Activated naive CD4-positive, alpha-beta T cell treated with anti-CD3 and anti-CD28 coated beads for 36 hours (primary cell): ENCODE measurements around the gene SLC35D2. TPM values are rescaled to one million over a fixed set of nuclear protein-coding genes. Genes with fewer than 3 reads are reported as not detected.
"Not testable (repeated sequence)": the region's sequence is repeated elsewhere in the genome, so short reads cannot be mapped to it uniquely, and the experiment has no call there.

ENCODE experiments used
- CTCF ChIA-PET: fragments of 350-600 bp; sonication (Branson Sonifier 250); formaldehyde crosslinking; loops from one replicate; lab custom pipeline; 2021; ENCODE audit warnings: antibody characterized with exemption; lab: Charles Lee
- DNase-seq: peaks from one replicate; pipeline ENCODE4 v3.0.0-alpha.2; 2020
- H3K27ac Mint-ChIP-seq: one replicate; pipeline ENCODE4 v1.8.0; 2021; ENCODE audit warnings: mild to moderate bottlenecking, mixed read lengths
- H3K27me3 Mint-ChIP-seq: one replicate; pipeline ENCODE4 v1.8.0; 2021; ENCODE audit warnings: low read depth, mixed read lengths
- H3K36me3 Mint-ChIP-seq: one replicate; pipeline ENCODE4 v1.8.0; 2021; ENCODE audit warnings: low read depth, mixed read lengths
- H3K4me1 Mint-ChIP-seq: one replicate; pipeline ENCODE4 v1.8.0; 2021; ENCODE audit warnings: low read depth, mixed read lengths
- H3K4me3 Mint-ChIP-seq: one replicate; pipeline ENCODE4 v1.8.0; 2021; ENCODE audit warnings: mild to moderate bottlenecking, moderate library complexity, mixed read lengths
- H3K9me3 Mint-ChIP-seq: one replicate; pipeline ENCODE4 v1.8.0; 2021; ENCODE audit warnings: mixed read lengths
- intact Hi-C: fragments of 100-400 bp; cut with micrococcal nuclease; formaldehyde crosslinking; loops from one replicate; pipeline ENCODE4 v1.15.1; 2023
- total RNA-seq, 2 experiments: library from RNA; stranded (reverse); gene quantifications; one replicate each; pipeline ENCODE4 v1.2.3, GENCODE V29; 2021

SLC35D2 gene
- total RNA-seq, 2 experiments from 2014 or later: 0.91 to 1.1 TPM

DNA sequence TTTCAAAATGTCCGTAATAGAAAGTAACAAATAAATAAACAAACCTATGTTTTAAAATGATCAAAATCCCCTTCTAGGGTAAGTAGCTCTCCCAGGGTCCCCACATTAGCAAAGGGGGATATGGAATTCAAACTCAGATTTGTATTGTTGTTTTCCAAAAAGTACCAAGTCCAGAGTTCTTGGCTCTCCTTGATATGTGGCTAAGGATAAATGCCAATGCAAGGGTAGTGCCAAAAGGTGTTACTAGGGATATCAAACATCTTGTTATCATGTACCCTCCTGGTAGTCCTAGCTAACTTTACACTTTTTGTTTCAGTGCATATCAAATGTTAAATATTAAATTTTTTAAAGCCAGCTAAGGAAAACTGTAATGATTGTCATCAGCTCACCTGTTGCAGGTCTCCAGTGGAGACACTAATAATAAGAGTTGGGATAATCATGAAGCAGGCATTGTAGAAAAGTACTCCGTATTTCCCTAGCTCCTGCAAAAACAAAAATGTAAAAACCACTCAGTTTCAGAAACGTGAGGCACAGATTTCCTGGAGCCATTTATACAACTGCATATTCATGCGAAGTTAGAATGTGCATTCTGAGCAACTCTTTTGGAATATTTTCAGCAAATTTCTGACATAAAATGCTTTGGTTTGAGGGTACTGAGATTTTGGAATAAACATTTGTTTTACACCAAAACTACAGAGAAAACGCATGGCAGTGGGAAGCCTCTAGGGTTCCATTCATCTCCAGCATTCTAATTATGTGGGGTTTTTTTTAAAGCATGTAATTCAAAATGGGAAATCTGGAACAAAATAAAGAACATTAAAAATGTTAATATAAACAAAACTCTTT lies 39.8 kb downstream of the SLC35D2 start:
- CTCF ChIA-PET: interaction anchor here (1.2 kb wide), 1 partner anchor 16 kb away, joined by 4 read pairs; no protein-coding TSS in a partner anchor
- Mint-ChIP-seq H3K27me3 (no peaks in the 10 kb centered on the region), H3K9me3 (peaks cover 6% of the 10 kb centered on the region)

GRCh38 chr9:96342571-96343245 lies 40.8 kb downstream of the SLC35D2 start:
- H3K27me3 Mint-ChIP-seq: no peaks in the 10 kb centered on the region
- no peak overlapping the region for H3K4me3 Mint-ChIP-seq
- no peaks in the 10 kb centered on the region for H3K36me3 Mint-ChIP-seq
- intact Hi-C loops: no loop called here
- no peaks in the 10 kb centered on the region for H3K9me3 Mint-ChIP-seq
- no peak for DNase-seq
- H3K4me1 Mint-ChIP-seq: peaks cover 7% of the 10 kb centered on the region
- no peak overlapping the region for H3K27ac Mint-ChIP-seq
- CTCF ChIA-PET: interaction anchor here (1.2 kb wide), 1 partner anchor 15 kb away, joined by 4 read pairs; no protein-coding TSS in a partner anchor

More for the DNA sequence above, 39.8 kb downstream of the SLC35D2 start:
- no peak for DNase-seq
- H3K36me3 Mint-ChIP-seq: no peaks in the 10 kb centered on the region
- H3K27ac Mint-ChIP-seq: no peak overlapping the region
- peaks cover 7% of the 10 kb centered on the region for H3K4me1 Mint-ChIP-seq
- H3K4me3 Mint-ChIP-seq: no peak overlapping the region
- intact Hi-C loops: no loop called here

DNA sequence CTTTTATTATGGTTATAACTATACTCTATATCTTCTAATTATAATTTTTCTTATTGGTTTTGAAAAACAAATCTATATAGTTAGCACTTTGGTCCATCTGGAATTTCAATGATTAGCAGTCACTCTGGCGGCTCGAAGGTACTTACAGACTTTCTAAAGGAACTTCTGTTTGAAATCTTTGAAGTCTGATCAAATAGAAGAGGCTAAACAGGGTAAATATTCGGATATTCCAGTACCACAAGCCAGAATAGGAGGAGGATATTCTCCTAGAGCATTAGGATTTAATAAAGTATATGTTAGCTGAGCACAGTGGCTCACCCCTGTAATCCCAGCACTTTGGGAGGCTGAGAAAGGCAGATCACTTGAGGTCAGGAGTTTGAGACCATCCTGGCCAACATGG lies 42.8 kb downstream of the SLC35D2 start:
- Mint-ChIP-seq H3K4me3 (no peak overlapping the region), H3K9me3 (no peaks in the 10 kb centered on the region), H3K27me3 (no peaks in the 10 kb centered on the region), H3K27ac (no peak overlapping the region), H3K4me1 (peaks cover 7% of the 10 kb centered on the region), H3K36me3 (no peaks in the 10 kb centered on the region)
- CTCF ChIA-PET: interaction anchor here (0.6 kb wide), 1 partner anchor 135 kb away, joined by 4 read pairs; no protein-coding TSS in a partner anchor
- intact Hi-C loops: no loop called here
- DNase-seq: no peak

DNA sequence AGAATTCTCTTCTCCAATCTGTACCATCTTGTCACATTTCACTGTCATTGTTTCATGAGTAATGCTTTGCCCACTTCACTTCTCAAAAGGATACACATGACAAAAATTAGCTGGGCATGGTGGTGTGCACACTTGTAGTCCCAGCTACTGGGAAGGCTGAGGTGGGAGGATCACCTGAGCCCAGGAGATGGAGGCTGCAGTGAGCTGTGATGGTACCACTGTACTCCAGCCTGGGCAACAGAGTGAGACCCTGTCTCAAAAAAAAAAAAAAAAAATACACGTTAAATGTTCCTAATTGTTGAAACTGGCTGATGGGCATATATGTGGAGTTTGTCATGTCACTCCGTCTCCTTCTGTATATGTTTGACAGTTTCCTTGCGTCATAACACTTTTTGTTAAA lies 45.2 kb downstream of the SLC35D2 start:
- Mint-ChIP-seq H3K4me3 (no peak overlapping the region), H3K27ac (no peak overlapping the region), H3K36me3 (no peaks in the 10 kb centered on the region), H3K9me3 (no peaks in the 10 kb centered on the region), H3K4me1 (peaks cover 7% of the 10 kb centered on the region), H3K27me3 (no peaks in the 10 kb centered on the region)
- intact Hi-C loops: no loop called here
- no peak for DNase-seq
- CTCF ChIA-PET: interaction anchor here (0.5 to 1.4 kb wide), 3 partner anchors 10 to 312 kb away, joined by 3 to 5 read pairs (median 5); no protein-coding TSS in a partner anchor

- Mint-ChIP-seq H3K27ac (no peak overlapping the region), H3K4me3 (no peak overlapping the region)
- CTCF ChIA-PET: no interaction called here
These were observed 49.6 kb downstream of the SLC35D2 start for GRCh38 chr9:96333958-96334357.

GRCh38 chr9:96331236-96331947 lies 52.1 kb downstream of the SLC35D2 start:
- no peak for DNase-seq
- H3K27ac Mint-ChIP-seq: no peak overlapping the region
- H3K4me3 Mint-ChIP-seq: no peak overlapping the region
- H3K36me3 Mint-ChIP-seq: no peaks in the 10 kb centered on the region
- H3K27me3 Mint-ChIP-seq: no peaks in the 10 kb centered on the region
- CTCF ChIA-PET: interaction anchor here (1.0 kb wide), 1 partner anchor 14 kb away, joined by 3 read pairs; no protein-coding TSS in a partner anchor
- no peaks in the 10 kb centered on the region for H3K9me3 Mint-ChIP-seq
- H3K4me1 Mint-ChIP-seq: no peaks in the 10 kb centered on the region
- intact Hi-C loops: no loop called here

More at GRCh38 chr9:96333958-96334357, 49.6 kb downstream of the SLC35D2 start:
- Mint-ChIP-seq H3K4me1 (no peaks in the 10 kb centered on the region), H3K9me3 (no peaks in the 10 kb centered on the region), H3K36me3 (no peaks in the 10 kb centered on the region), H3K27me3 (no peaks in the 10 kb centered on the region)
- intact Hi-C loops: no loop called here
- no peak for DNase-seq

DNA sequence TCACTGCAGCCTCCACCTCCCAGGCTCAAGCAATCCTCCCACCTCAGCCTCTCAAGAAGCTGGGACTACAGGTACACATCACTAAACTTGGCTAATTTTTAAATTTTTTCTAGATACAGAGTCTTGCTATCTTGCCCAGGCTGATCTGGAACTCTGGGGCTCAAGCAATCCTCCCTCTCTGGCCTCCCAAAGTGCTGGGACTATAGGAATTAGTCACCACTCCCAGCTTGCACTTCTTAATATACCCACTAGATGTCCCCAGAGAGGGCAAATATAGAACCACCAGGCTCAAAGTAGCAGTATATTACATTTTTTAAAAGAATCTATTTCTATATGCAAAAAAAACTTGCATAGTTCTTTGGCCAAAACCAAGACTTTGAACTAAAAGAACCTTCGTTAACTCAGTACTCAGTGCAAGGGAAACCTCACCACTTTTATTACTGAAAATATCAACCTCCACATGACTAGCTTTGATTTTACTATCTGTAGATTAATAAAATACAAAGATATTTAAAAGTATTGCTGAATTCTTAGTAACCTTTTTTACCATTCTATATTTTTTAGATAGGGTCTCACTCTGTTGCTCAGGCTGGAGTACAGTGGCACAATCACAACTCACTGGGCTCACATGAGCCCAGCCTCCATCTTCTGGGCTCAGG lies 55.7 kb downstream of the SLC35D2 start:
- no peaks in the 10 kb centered on the region for H3K36me3 Mint-ChIP-seq
- H3K27me3 Mint-ChIP-seq: no peaks in the 10 kb centered on the region
- no peak overlapping the region for H3K27ac Mint-ChIP-seq
- H3K9me3 Mint-ChIP-seq: no peaks in the 10 kb centered on the region
- DNase-seq: peak; percentile 70
- no peaks in the 10 kb centered on the region for H3K4me1 Mint-ChIP-seq
- no peak overlapping the region for H3K4me3 Mint-ChIP-seq
- CTCF ChIA-PET: interaction anchor here (0.7 to 4.2 kb wide), 19 partner anchors 9 to 1647 kb away, joined by 3 to 29 read pairs (median 4); partner anchors contain the start of genes HABP4 and SLC35D2
- intact Hi-C loops: loop anchor here (1.0 to 5.0 kb wide), 6 partner anchors 94 to 524 kb away; partner anchors contain the start of gene ZNF782

- DNase-seq: no peak
- Mint-ChIP-seq H3K4me1 (no peaks in the 10 kb centered on the region), H3K4me3 (no peak overlapping the region), H3K27ac (no peak overlapping the region), H3K36me3 (no peaks in the 10 kb centered on the region), H3K9me3 (no peaks in the 10 kb centered on the region), H3K27me3 (no peaks in the 10 kb centered on the region)
- intact Hi-C loops: no loop called here
- CTCF ChIA-PET: no interaction called here
These were observed 60.3 kb downstream of the SLC35D2 start for GRCh38 chr9:96323169-96323568.

DNA sequence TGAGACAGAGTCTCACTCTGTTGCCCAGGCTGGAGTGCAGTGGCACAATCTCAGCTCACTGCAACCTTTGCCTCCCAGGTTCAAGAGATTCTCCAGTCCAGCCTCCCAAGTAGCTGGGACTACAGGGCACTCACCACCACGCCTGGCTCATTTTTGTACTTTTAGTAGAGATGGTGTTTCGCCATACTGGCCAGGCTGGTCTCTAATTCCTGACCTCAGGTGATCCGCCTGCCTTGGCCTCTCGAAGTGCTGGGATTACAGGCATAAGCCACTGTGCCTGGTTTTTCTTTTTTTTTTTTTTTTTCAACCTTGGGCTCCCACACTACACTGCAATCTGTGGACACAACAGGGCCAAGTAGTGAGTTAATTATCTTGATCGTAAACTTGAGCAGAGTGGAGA lies 60.8 kb downstream of the SLC35D2 start:
- H3K27ac Mint-ChIP-seq, intact Hi-C loops, H3K4me3 Mint-ChIP-seq, H3K36me3 Mint-ChIP-seq, H3K4me1 Mint-ChIP-seq, DNase-seq, H3K27me3 Mint-ChIP-seq, H3K9me3 Mint-ChIP-seq: not testable (repeated sequence)
- CTCF ChIA-PET: interaction anchor here (0.7 kb wide), 1 partner anchor 10 kb away, joined by 3 read pairs; no protein-coding TSS in a partner anchor

DNA sequence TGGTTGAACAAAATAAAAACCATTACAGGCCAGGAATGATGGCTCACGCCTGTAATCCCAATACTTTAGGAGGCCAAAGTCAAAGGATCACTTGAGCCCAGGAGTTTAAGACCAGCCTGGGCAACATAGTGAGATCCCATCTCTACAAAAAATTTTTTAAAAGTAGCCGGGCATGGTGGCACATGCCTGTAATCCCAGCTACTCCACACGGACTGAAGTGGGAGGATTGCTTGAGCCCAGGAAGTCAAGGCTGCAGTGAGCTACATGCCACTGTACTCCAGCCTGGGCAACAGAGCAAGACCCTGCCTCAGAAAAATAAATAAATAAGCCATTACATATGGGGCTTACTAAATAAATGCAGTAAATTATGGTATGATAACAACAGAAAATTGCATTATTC lies 61.3 kb downstream of the SLC35D2 start:
- H3K4me1 Mint-ChIP-seq, H3K27ac Mint-ChIP-seq, H3K4me3 Mint-ChIP-seq, H3K9me3 Mint-ChIP-seq, H3K27me3 Mint-ChIP-seq, intact Hi-C loops, DNase-seq, H3K36me3 Mint-ChIP-seq: not testable (repeated sequence)
- CTCF ChIA-PET: interaction anchor here (0.7 kb wide), 1 partner anchor 11 kb away, joined by 3 read pairs; no protein-coding TSS in a partner anchor

- no peaks in the 10 kb centered on the region for H3K9me3 Mint-ChIP-seq
- no peaks in the 10 kb centered on the region for H3K4me1 Mint-ChIP-seq
- H3K27ac Mint-ChIP-seq: no peak overlapping the region
- DNase-seq: no peak
- CTCF ChIA-PET: no interaction called here
- no peaks in the 10 kb centered on the region for H3K36me3 Mint-ChIP-seq
- intact Hi-C loops: no loop called here
- no peak overlapping the region for H3K4me3 Mint-ChIP-seq
- no peaks in the 10 kb centered on the region for H3K27me3 Mint-ChIP-seq
These were observed 62.0 kb downstream of the SLC35D2 start for GRCh38 chr9:96321515-96321914.
